ENCODE measurements around the gene MKNK2.

- TF ChIP-seq CTCF (IDR thresholded peaks at IDR 0.05) (no peak), POLR2A (IDR thresholded peaks at IDR 0.05) (no peak), EP300 (IDR thresholded peaks at IDR 0.05) (no peak)
These were observed 51.1 kb downstream of the MKNK2 start for GRCh38 chr19:1999856-2000515.
